ENCODE measurements around the gene PDCD1. TPM values are rescaled to one million over a fixed set of nuclear protein-coding genes. Genes with fewer than 3 reads are reported as not detected.
"Not testable (repeated sequence)": the region's sequence is repeated elsewhere in the genome, so short reads cannot be mapped to it uniquely, and the experiment has no call there.

The PDCD1 gene
- total and polyA plus RNA-seq, 10 of the 15 experiments (the other 5 are each of a cell fraction or from before 2014, with no cell fraction given): 0.62 to 6.4 (median 2.9) TPM; not detected in 2

DNA sequence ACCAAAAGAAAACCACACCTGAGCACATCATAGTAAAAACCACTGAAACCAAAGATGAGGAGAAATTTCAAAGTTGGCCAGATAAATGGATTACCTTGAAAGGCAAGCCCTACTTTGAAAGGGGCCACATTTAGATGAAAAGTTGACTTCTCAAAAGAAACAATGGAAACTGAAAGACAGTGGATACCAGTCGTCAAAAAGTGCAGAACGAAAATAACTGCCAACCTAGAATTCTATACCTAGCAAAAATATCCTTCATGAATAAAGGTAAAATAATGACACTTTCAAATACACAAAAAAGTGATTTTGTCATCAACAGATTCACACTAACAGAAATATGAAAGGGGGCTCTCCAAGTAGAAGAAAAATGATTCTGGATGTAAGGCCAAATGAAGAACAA, 31.3 kb downstream of the PDCD1 start (continued):
- TF ChIP-seq, protein P1, sequence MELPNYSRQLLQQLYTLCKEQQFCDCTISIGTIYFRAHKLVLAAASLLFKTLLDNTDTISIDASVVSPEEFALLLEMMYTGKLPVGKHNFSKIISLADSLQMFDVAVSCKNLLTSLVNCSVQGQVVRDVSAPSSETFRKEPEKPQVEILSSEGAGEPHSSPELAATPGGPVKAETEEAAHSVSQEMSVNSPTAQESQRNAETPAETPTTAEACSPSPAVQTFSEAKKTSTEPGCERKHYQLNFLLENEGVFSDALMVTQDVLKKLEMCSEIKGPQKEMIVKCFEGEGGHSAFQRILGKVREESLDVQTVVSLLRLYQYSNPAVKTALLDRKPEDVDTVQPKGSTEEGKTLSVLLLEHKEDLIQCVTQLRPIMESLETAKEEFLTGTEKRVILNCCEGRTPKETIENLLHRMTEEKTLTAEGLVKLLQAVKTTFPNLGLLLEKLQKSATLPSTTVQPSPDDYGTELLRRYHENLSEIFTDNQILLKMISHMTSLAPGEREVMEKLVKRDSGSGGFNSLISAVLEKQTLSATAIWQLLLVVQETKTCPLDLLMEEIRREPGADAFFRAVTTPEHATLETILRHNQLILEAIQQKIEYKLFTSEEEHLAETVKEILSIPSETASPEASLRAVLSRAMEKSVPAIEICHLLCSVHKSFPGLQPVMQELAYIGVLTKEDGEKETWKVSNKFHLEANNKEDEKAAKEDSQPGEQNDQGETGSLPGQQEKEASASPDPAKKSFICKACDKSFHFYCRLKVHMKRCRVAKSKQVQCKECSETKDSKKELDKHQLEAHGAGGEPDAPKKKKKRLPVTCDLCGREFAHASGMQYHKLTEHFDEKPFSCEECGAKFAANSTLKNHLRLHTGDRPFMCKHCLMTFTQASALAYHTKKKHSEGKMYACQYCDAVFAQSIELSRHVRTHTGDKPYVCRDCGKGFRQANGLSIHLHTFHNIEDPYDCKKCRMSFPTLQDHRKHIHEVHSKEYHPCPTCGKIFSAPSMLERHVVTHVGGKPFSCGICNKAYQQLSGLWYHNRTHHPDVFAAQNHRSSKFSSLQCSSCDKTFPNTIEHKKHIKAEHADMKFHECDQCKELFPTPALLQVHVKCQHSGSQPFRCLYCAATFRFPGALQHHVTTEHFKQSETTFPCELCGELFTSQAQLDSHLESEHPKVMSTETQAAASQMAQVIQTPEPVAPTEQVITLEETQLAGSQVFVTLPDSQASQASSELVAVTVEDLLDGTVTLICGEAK (IDR thresholded peaks at IDR 0.05; ENCODE audit: borderline replicate concordance): no peak
- no peak for TF ChIP-seq SMAD5 (IDR thresholded peaks at IDR 0.05; ENCODE audit: low read depth)

DNA sequence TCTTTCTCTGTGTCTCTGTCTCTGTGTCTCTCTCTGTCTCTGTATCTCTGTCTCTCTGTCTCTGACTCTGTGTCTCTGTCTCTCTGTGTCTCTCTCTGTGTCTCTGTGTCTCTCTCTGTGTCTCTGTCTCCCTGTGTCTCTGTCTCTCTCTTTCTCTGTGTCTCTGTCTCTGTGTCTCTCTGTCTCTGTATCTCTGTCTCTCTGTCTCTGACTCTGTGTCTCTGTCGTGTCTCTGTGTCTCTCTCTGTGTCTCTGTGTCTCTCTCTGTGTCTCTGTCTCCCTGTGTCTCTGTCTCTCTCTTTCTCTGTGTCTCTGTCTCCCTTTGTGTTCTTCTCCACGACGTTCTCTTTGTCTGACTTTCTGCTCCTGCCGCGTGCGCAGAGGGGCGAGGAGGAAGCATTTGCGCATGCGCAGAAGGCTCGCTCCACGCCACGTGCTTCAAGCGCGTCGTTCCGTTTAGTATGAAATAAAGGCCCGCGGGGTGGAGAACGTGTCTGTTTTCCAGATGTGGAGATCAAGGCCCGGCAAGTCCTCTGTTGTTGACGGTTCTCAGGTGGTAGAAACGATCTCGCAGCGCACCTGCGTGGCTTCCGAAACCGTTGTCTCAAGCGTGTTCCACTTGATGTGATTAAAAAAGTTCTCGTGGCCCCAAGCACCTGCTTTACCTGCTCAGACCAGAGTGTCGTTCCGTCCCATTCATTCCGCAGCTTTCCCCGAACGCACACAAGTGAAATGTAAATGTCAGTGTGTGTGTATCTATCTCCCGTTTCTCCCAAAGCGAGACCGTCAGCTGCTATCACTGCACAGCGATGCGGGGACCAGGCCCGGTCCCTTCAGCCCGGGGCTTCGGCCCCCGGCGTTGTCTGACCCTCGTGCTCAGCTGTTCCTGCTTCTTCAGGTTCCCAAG, 34.9 kb downstream of the PDCD1 start:
- DNase-seq (ENCODE audit: low read depth, low spot score); H3K9me3 ChIP-seq (replicated peaks; ENCODE audit: control insufficient read depth, insufficient read depth, low read length); ATAC-seq; BruUV-seq (replicated peaks); in situ Hi-C loops (cut with MboI); POLR2A ChIA-PET; H3K79me2 ChIP-seq (ENCODE audit: control insufficient read depth, insufficient read depth, low read length); H3K4me1 ChIP-seq (ENCODE audit: control insufficient read depth, insufficient read depth, low read length); H3K4me2 ChIP-seq (ENCODE audit: control insufficient read depth, insufficient read depth); CTCF ChIA-PET; intact Hi-C loops (cut with micrococcal nuclease; ENCODE audit: unreplicated experiment); H3K27me3 ChIP-seq (replicated peaks in 1 of 2; ENCODE audit: control insufficient read depth in 2 of 2, insufficient read depth in 2 of 2, low read length in 1 of 2); H2AFZ ChIP-seq (ENCODE audit: control insufficient read depth, low read depth, low read length); SMC1A ChIA-PET (ENCODE audit: uncharacterized antibody, unreplicated experiment); H3K27ac ChIP-seq (ENCODE audit: control insufficient read depth, insufficient read depth); H3K9ac ChIP-seq (ENCODE audit: control insufficient read depth, insufficient read depth, low read length); H3K36me3 ChIP-seq (ENCODE audit: control insufficient read depth in 2 of 2, insufficient read depth in 2 of 2, low read length in 1 of 2); H3K4me3 ChIP-seq; H4K20me1 ChIP-seq (ENCODE audit: control insufficient read depth, insufficient read depth); FAIRE-seq; RAD21 ChIA-PET (ENCODE audit: unreplicated experiment): not testable (repeated sequence)
- 85% methylated on average over 43 of the region's 45 CpGs for WGBS (ENCODE audit: insufficient coverage, insufficient replicate concordance, low lambda C conversion rate, missing lambda C conversion rate)
